CD14-positive monocyte (primary cell): ENCODE data around the gene TEX261. TPM values are rescaled to one million over a fixed set of nuclear protein-coding genes. Genes with fewer than 3 reads are reported as not detected.
A peak's percentile ranks its signal among the peaks of the same experiment; 100 is the strongest.

ENCODE experiments used
- DNase-seq, 3 donors: peaks; one replicate each; pipeline ENCODE4 v3.0.0-alpha.2; 2011 to 2022
- H2AFZ ChIP-seq: 2 replicates; pipeline ENCODE4 v1.6.0; 2012; ENCODE audit warnings: mild to moderate bottlenecking, low read depth, low read length, inconsistent platforms; ENCODE audit not compliant: insufficient read depth, poor library complexity, severe bottlenecking
- H3K27ac ChIP-seq, 2 donors: 1 replicate in 1 of 2; 2 replicates in 1 of 2; pipeline ENCODE4 v1.5.1; 2012 to 2013; ENCODE audit warnings: low read length in 2 of 2, control low read depth in 1 of 2, inconsistent platforms in 1 of 2, low read depth in 1 of 2, mild to moderate bottlenecking in 1 of 2
- H3K27me3 ChIP-seq, 2 donors: one replicate each; pipeline versions ENCODE4 v1.6.0 to v1.6.1; 2011 to 2013; ENCODE audit warnings: low read length in 2 of 2; ENCODE audit not compliant: control insufficient read depth in 2 of 2, insufficient read depth in 2 of 2
- H3K36me3 ChIP-seq, 2 donors: replicated peaks in 1 of 2; 1 replicate in 1 of 2; 2 replicates in 1 of 2; pipeline versions ENCODE4 v1.5.1 to v1.6.1; 2012 to 2013; ENCODE audit warnings: low read length in 2 of 2, control low read depth in 1 of 2, inconsistent platforms in 1 of 2, mild to moderate bottlenecking in 1 of 2; ENCODE audit not compliant: insufficient read depth in 2 of 2, control insufficient read depth in 1 of 2
- H3K4me1 ChIP-seq, 2 donors: 1 replicate in 1 of 2; 2 replicates in 1 of 2; pipeline versions ENCODE4 v1.5.1 to v1.6.1; 2012 to 2013; ENCODE audit warnings: low read length in 2 of 2, control low read depth in 1 of 2, inconsistent platforms in 1 of 2, mild to moderate bottlenecking in 1 of 2, moderate library complexity in 1 of 2; ENCODE audit not compliant: insufficient read depth in 2 of 2, control insufficient read depth in 1 of 2
- H3K4me2 ChIP-seq: replicated peaks from 2 replicates; pipeline ENCODE3; 2012; ENCODE audit warnings: low read length, moderate library complexity, mild to moderate bottlenecking; ENCODE audit not compliant: poor library complexity, severe bottlenecking; ENCODE audit errors: extremely low read depth
- H3K4me3 ChIP-seq, 3 experiments: fragments of 200-600 bp in 1 of 3; sonication (generic) in 1 of 3; replicated peaks in 1 of 3; 1 replicate in 2 of 3; 2 replicates in 1 of 3; pipeline ENCODE4 v1.5.1; 2011 to 2013; ENCODE audit warnings: low read length in 3 of 3, mild to moderate bottlenecking in 3 of 3, control low read depth in 2 of 3, low read depth in 2 of 3, inconsistent platforms in 1 of 3, moderate library complexity in 1 of 3
- H3K79me2 ChIP-seq: 2 replicates; pipeline ENCODE4 v1.6.0; 2012; ENCODE audit warnings: mild to moderate bottlenecking, control low read depth, inconsistent platforms, low read length, moderate library complexity; ENCODE audit not compliant: insufficient read depth
- H3K9ac ChIP-seq: 2 replicates; pipeline ENCODE4 v1.6.0; 2017; ENCODE audit warnings: low read length, mild to moderate bottlenecking; ENCODE audit not compliant: insufficient read depth, poor library complexity, severe bottlenecking
- H3K9me3 ChIP-seq, 2 donors: replicated peaks in 1 of 2; 1 replicate in 1 of 2; 2 replicates in 1 of 2; pipeline versions ENCODE4 v1.5.1 to v1.6.1; 2012 to 2013; ENCODE audit warnings: low read length in 2 of 2, control low read depth in 1 of 2; ENCODE audit not compliant: control insufficient read depth in 1 of 2, insufficient read depth in 1 of 2
- H4K20me1 ChIP-seq: 2 replicates; pipeline ENCODE4 v1.6.0; 2012; ENCODE audit warnings: mild to moderate bottlenecking, low read length, control low read depth, moderate library complexity; ENCODE audit not compliant: insufficient read depth
- H3K27ac Mint-ChIP-seq, 7 donors: one replicate each; pipeline ENCODE4 v1.8.0; 2020; ENCODE audit warnings: mild to moderate bottlenecking in 7 of 7, mixed read lengths in 7 of 7, moderate library complexity in 6 of 7, inconsistent platforms in 2 of 7
- H3K27me3 Mint-ChIP-seq, 3 donors: one replicate each; pipeline ENCODE4 v1.8.0; 2021 to 2022; ENCODE audit warnings: low read depth in 3 of 3, mild to moderate bottlenecking in 3 of 3, mixed read lengths in 3 of 3, moderate library complexity in 3 of 3, inconsistent platforms in 1 of 3
- H3K36me3 Mint-ChIP-seq, 2 donors: one replicate each; pipeline ENCODE4 v1.8.0; 2020; ENCODE audit warnings: mixed read lengths in 2 of 2, inconsistent platforms in 1 of 2, mild to moderate bottlenecking in 1 of 2
- H3K4me1 Mint-ChIP-seq: one replicate; pipeline ENCODE4 v1.8.0; 2020; ENCODE audit warnings: mild to moderate bottlenecking, mixed read lengths
- H3K4me3 Mint-ChIP-seq, 2 donors: one replicate each; pipeline ENCODE4 v1.8.0; 2020; ENCODE audit warnings: mild to moderate bottlenecking in 2 of 2, mixed read lengths in 2 of 2, moderate library complexity in 1 of 2
- H3K9me3 Mint-ChIP-seq, 7 donors: one replicate each; pipeline ENCODE4 v1.8.0; 2020 to 2022; ENCODE audit warnings: mixed read lengths in 7 of 7, mild to moderate bottlenecking in 6 of 7, moderate library complexity in 6 of 7, inconsistent platforms in 2 of 7
- WGBS: methylation state at CpG from one replicate; pipeline ENCODE4 v1.1.5; 2013; ENCODE audit warnings: missing lambda C conversion rate; ENCODE audit not compliant: insufficient coverage; 5-methylcytosine and 5-hydroxymethylcytosine counted together
- intact Hi-C, 2 donors: fragments of 100-400 bp; cut with micrococcal nuclease; formaldehyde crosslinking; loops; one replicate each; pipeline versions ENCODE4 v1.15.0 to v1.15.1; 2023
- polyA plus RNA-seq, 3 donors: library from polyadenylated mRNA; depleted of rRNA in 1 of 3; unstranded in 2 of 3; stranded (reverse) in 1 of 3; fragments of 300-500 nt in 2 of 3; fragments of >200 nt in 1 of 3; fragmentation: Illumina TruSeq in 2 of 3; gene quantifications; 1 replicate in 2 of 3; 2 replicates in 1 of 3; pipeline ENCODE4 v1.2.3, GENCODE V29; 2012 to 2021
- TF ChIP-seq, protein P1 (sequence below): fragments of 200-600 bp; IDR thresholded peaks from one replicate; pipeline ENCODE4 v1.8.0; 2022; ENCODE audit warnings: antibody characterized with exemption, mild to moderate bottlenecking

TEX261 gene
- polyA plus RNA-seq, 3 donors = 20.1 to 32.2 (median 30.6) TPM

DNA sequence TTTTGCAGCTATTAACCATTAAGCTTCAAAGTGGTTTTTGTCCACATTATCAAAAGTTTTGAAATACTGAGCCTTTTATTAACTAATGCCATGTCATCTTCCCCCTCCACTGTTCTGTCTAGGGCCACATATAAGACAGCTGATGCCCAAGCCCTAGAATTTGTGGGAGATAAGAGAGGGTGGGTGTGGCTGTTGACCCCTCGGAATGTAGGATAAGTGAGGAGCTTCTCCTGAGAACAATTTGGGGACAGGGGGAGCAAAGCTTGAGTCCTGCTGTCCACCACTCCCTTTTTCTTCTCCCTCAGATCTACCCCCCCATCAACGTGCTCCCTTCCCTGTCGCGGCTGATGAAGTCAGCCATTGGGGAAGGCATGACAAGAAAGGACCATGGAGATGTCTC lies 30.5 kb downstream of the TEX261 start:
- no peaks in the 10 kb centered on the region for H3K36me3 ChIP-seq
- peaks cover 4 to 30% of the 10 kb centered on the region in 2 donors for H3K27me3 ChIP-seq
- no peak overlapping the region for H2AFZ ChIP-seq
- H3K79me2 ChIP-seq = no peaks in the 10 kb centered on the region
- Mint-ChIP-seq H3K27ac (no peak overlapping the region), H3K27me3 (peaks cover 29 to 57% (median 52%) of the 10 kb centered on the region in 3 donors), H3K4me3 (peak overlapping the region in 1 of 2 donors; percentile 91), H3K36me3 (peaks cover 0 to 2% of the 10 kb centered on the region in 2 donors), H3K9me3 (peaks cover 0 to 4% (median 1%) of the 10 kb centered on the region in 7 donors), H3K4me1 (peaks cover 7% of the 10 kb centered on the region)
- no peaks in the 10 kb centered on the region for H4K20me1 ChIP-seq
- H3K4me1 ChIP-seq = peaks cover 9 to 10% of the 10 kb centered on the region in 2 donors
- WGBS = no CpG with 5 or more reads among the region's 4 CpGs
- no peak overlapping the region for H3K4me3 ChIP-seq
- peak in 1 of 3 donors; percentile 1 for DNase-seq
- intact Hi-C loops = no loop called here
- TF ChIP-seq, protein P1, sequence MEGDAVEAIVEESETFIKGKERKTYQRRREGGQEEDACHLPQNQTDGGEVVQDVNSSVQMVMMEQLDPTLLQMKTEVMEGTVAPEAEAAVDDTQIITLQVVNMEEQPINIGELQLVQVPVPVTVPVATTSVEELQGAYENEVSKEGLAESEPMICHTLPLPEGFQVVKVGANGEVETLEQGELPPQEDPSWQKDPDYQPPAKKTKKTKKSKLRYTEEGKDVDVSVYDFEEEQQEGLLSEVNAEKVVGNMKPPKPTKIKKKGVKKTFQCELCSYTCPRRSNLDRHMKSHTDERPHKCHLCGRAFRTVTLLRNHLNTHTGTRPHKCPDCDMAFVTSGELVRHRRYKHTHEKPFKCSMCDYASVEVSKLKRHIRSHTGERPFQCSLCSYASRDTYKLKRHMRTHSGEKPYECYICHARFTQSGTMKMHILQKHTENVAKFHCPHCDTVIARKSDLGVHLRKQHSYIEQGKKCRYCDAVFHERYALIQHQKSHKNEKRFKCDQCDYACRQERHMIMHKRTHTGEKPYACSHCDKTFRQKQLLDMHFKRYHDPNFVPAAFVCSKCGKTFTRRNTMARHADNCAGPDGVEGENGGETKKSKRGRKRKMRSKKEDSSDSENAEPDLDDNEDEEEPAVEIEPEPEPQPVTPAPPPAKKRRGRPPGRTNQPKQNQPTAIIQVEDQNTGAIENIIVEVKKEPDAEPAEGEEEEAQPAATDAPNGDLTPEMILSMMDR = no peak
- no peak overlapping the region for H3K9ac ChIP-seq
- no peaks in the 10 kb centered on the region for H3K9me3 ChIP-seq
- no peak overlapping the region for H3K4me2 ChIP-seq
- no peak overlapping the region for H3K27ac ChIP-seq

DNA sequence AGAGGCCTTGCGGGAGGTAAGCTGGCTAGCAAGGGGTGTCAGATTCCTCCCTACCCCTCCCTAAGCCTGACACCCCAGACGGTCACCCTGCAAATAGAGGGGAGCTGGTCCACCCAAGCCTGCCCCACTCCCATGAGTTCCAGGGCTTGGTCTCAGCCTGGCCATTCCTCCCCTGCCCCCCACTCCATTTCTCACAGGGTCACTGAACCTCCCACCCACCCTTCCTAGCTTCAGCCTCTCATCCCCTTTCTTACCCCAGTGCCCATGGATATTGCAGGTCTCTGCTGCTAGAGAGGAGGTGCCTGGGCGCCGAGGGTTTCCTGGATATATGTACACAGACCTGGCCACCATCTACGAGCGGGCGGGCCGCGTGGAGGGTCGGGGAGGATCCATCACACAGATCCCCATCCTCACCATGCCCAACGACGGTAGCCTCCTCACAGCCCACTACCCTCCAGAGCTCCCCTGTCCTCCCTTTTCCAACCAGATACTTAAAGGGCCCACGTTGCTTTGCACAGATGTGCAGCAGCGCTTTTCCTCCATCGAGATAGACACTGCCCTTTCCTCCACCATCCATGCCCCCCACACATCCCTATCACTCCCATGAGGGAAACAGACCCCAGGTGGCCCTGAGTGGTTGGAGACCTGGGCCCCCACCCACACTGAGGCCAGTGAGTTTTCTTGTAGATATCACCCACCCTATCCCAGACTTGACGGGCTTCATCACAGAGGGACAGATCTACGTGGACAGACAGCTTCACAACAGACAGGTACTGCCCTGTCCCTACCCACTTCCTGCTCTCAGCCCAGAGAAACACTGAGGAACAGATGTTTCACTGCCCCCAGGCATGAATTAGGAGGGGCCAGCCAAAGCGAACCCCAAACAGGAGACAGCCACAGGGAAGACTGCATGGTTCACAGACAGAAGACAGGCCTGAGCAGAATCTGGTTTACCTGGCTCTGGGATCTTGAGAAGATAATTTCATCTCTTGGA lies 31.5 kb downstream of the TEX261 start:
- Mint-ChIP-seq H3K27me3 (peaks cover 25 to 48% (median 45%) of the 10 kb centered on the region in 3 donors), H3K9me3 (peaks cover 0 to 4% (median 1%) of the 10 kb centered on the region in 7 donors), H3K4me3 (peak overlapping the region in 1 of 2 donors; percentile 9), H3K27ac (no peak overlapping the region), H3K36me3 (peaks cover 0 to 2% of the 10 kb centered on the region in 2 donors), H3K4me1 (peaks cover 7% of the 10 kb centered on the region)
- H4K20me1 ChIP-seq = no peaks in the 10 kb centered on the region
- no peaks in the 10 kb centered on the region for H3K9me3 ChIP-seq
- intact Hi-C loops = no loop called here
- no peaks in the 10 kb centered on the region for H3K36me3 ChIP-seq
- no peak for DNase-seq
- no peak overlapping the region for H3K9ac ChIP-seq
- H3K27me3 ChIP-seq = peaks cover 4 to 30% of the 10 kb centered on the region in 2 donors
- TF ChIP-seq, protein P1 = no peak
- no peak overlapping the region for H3K4me3 ChIP-seq
- H3K27ac ChIP-seq = no peak overlapping the region
- H2AFZ ChIP-seq = no peak overlapping the region
- H3K4me1 ChIP-seq = peaks cover 9 to 10% of the 10 kb centered on the region in 2 donors
- 76% methylated on average over 15 of the region's 18 CpGs for WGBS
- H3K79me2 ChIP-seq = no peaks in the 10 kb centered on the region
- no peak overlapping the region for H3K4me2 ChIP-seq
